ENCODE measurements around the gene NELFB.
"Not testable (repeated sequence)": the region's sequence is repeated elsewhere in the genome, so short reads cannot be mapped to it uniquely, and the experiment has no call there.

DNA sequence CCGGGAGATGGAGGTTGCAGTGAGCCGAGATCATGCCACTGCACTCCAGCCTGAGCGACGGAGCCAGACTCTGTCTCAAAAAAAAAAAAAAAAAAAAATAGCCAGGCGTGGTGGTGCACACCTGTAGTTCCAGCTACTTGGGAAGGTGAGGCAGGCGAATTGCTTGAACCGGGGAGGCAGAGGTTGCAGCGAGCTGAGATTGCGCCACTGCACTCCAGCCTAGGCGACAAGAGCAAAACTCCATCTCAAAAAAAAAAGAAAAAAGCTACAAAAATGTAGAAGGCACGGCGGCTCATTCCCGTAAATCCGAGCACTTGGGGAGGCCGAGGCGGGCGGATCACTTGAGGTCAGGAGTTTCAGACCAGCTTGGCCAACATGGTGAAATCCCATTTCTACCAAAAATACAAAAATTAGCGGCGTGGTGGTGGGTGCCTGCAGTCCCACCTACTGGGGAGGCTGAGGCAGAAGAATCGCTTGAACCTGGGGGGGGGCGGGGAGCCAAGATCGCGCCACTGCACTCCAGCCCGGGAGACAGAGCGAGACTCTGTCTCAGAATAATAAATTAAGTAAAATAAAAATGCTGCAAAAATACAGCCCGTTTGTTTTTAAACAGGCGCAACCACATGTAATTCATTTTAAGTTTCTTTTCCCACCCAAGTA, 15.5 kb upstream of the NELFB start:
- TF ChIP-seq, protein P1, sequence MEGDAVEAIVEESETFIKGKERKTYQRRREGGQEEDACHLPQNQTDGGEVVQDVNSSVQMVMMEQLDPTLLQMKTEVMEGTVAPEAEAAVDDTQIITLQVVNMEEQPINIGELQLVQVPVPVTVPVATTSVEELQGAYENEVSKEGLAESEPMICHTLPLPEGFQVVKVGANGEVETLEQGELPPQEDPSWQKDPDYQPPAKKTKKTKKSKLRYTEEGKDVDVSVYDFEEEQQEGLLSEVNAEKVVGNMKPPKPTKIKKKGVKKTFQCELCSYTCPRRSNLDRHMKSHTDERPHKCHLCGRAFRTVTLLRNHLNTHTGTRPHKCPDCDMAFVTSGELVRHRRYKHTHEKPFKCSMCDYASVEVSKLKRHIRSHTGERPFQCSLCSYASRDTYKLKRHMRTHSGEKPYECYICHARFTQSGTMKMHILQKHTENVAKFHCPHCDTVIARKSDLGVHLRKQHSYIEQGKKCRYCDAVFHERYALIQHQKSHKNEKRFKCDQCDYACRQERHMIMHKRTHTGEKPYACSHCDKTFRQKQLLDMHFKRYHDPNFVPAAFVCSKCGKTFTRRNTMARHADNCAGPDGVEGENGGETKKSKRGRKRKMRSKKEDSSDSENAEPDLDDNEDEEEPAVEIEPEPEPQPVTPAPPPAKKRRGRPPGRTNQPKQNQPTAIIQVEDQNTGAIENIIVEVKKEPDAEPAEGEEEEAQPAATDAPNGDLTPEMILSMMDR (conservative IDR thresholded peaks at IDR 0.05; ENCODE audit: low read length) = not testable (repeated sequence)
- not testable (repeated sequence) for TF ChIP-seq EZH2phosphoT487 (IDR thresholded peaks at IDR 0.05; ENCODE audit: borderline replicate concordance, low read depth, low read length)
